ENCODE results near the gene MICB.
"Not testable (repeated sequence)": the region's sequence is repeated elsewhere in the genome, so short reads cannot be mapped to it uniquely, and the experiment has no call there.

The MICB gene

DNA sequence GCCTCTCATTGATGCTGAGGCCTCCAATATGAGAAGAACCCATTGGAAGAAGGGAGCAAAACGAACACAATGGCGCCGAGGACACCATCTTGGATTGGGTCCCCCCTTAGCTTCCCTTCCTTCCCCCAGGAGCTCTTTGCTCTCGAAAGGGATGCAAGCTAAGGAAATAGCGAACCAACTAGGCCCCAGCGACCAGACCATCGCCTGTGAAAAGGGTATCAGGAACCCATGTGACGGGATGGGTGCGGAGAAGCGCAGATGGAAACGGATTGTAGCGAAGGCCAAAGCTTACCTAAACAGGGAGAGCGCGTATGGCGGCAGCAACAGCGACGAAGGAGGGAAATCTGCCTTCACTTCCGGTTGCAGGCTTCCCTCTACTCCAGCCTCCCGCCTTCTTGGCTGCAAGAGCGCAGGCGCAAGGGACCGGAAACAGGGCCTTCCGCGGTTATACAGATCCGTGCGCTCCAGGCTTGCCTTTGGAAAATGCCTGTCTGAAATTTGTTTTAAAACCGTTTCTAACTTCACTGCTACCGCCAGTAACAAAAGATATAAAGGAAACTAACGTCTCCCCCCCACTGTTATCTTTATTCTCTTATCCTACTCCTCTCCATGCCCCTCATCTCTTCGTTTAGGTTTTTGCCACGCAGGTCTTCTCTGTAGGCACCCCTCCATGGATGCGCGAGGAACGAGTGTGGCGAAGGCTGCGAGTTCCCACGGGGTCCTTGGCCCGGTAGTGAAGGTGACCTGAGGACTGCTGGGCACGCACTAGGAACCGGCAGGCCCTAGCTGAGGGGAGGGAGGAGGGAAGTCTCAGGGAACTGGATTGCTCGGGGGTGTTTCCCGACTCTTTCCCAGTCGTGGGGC lies 43.9 kb downstream of the MICB start, which contains the start of gene DDX39B:
Gene DDX39B, minus strand, starts transcription at position 346 of the 864 bp plus-strand sequence. CDS start 1,471 bp downstream, outside the sequence.
- peak; percentile 97 for DNase-seq (ENCODE audit: low spot score)

GRCh38 chr6:31543639-31544038 lies 45.7 kb downstream of the MICB start:
- DNase-seq (ENCODE audit: low spot score): no peak

- no peak for DNase-seq (ENCODE audit: low spot score)
These were observed 46.7 kb downstream of the MICB start for GRCh38 chr6:31544676-31545075.

- no peak for DNase-seq (ENCODE audit: low spot score)
These were observed 47.3 kb downstream of the MICB start for GRCh38 chr6:31545291-31545690.

- peak; percentile 90 for DNase-seq (ENCODE audit: low spot score)
These were observed 48.5 kb downstream of the MICB start, which contains the start of gene ATP6V1G2 for GRCh38 chr6:31546339-31546957. Gene ATP6V1G2, minus strand, starts transcription at chr6:31546608. Its CDS starts 49 bp downstream, at chr6:31546559.

DNA sequence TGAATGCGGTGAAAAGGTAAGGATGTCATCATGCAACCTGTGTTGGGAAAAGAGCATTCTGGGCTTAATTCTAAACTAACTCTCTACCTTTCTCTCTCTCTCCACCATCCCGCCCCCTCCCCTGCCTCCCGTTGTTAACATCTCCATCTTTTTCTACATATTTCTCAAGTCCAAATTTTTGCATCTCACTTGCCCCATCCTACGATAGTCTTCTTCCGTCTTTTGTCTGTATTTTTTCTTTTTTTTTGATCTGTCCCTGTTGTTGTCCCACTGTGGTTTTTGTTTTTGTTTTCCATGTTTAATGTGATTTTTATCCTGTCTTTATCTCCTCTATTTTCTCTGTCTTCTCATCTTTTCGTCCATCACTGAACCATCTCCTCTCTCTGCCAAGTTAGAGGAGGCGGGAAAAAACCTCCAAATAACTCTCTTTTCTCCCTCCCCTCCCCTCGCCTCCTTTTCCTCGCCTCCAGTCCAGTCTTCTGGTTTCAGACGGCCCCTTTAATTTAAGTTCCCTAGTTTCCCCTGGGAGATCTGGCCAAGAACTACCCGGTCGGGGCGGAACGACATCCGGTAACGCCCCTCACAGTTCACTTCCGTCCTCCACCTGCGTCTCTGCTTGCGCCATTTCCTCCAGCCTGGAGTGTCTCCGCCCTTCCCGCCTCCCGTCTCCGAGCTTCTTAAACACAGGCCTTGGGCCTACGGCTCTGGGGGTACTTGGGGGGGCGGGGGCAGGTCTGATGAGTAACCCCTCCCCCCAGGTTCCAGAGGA lies 49.2 kb downstream of the MICB start, which contains the start of gene NFKBIL1:
Gene NFKBIL1, plus strand, starts transcription at position 651 of the 769 bp plus-strand sequence. Its CDS starts 87 bp downstream, at position 738.
- DNase-seq (ENCODE audit: low spot score): peak; percentile 92

- no peak for DNase-seq (ENCODE audit: low spot score)
These were observed 50.0 kb downstream of the MICB start for GRCh38 chr6:31547727-31548543.

DNA sequence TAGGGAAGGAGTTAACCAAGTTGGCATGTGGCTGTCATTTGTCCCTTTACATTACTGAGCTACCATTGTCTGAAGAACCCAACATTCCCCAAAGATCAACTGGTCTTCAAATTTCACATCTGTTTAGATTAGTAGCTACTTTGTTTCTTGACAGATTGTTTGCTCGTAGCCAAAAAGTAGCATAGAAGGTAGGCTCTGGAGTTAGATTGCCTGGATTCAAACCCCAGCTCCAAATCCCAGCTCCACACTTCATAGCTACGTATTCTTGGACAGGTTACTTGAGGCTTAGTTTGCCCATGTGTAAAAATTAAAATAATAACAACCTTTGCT lies 50.6 kb downstream of the MICB start:
- DNase-seq (ENCODE audit: low spot score): no peak

DNA sequence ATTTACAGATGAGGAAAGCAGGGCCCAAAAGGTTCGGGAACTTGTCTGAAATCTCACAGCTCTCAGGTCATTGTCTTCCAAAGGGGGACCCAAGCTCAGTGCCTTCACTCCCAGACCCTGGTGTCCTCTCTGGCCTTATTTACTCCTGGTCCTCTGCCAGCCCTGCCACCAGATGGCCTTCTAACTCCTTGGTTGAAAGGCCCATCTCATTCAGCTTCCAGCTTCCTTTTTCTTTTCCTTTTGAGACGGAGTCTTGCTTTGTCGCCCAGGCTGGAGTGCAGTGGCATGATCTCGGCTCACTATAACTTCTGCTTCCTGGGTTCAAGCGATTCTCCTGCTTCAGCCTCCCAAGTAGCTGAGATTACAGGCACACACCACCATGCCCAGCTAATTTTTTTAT lies 53.4 kb downstream of the MICB start:
- DNase-seq (ENCODE audit: low spot score): not testable (repeated sequence)

- no peak for DNase-seq (ENCODE audit: low spot score)
These were observed 58.4 kb downstream of the MICB start for GRCh38 chr6:31556307-31556706.

- DNase-seq (ENCODE audit: low spot score): no peak
These were observed 59.7 kb downstream of the MICB start for GRCh38 chr6:31557443-31558317.

DNA sequence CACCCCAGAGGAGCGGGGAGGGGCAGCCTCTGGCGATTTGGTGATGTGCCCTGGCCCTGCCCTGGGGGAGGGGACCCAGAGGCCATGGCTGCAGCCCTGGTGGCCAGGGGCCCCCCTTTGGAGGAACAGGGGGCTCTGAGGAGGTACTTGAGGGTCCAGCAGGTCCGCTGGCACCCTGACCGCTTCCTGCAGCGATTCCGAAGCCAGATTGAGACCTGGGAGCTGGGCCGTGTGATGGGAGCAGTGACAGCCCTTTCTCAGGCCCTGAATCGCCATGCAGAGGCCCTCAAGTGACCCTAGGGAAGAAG lies 60.3 kb downstream of the MICB start:
- DNase-seq (ENCODE audit: low spot score): no peak

GRCh38 chr6:31558631-31559500 lies 60.9 kb downstream of the MICB start:
- no peak for DNase-seq (ENCODE audit: low spot score)

DNA sequence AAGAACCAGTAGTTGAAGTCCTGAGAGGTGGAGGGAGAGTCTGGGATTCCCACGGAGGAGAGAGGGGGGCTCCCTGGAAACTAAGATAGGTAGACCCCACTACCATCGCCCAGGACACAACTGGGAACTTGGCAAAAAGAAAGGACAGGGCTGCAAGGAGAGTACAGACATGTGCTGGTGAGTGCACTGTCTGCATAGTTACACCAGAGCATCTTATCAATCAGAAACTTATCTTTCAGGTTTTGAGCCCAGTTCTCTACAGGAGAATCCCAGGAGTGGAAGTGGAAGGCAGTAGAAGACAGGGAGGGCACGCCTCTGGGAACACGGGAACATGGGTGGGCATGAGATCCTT lies 61.6 kb downstream of the MICB start:
- no peak for DNase-seq (ENCODE audit: low spot score)

DNA sequence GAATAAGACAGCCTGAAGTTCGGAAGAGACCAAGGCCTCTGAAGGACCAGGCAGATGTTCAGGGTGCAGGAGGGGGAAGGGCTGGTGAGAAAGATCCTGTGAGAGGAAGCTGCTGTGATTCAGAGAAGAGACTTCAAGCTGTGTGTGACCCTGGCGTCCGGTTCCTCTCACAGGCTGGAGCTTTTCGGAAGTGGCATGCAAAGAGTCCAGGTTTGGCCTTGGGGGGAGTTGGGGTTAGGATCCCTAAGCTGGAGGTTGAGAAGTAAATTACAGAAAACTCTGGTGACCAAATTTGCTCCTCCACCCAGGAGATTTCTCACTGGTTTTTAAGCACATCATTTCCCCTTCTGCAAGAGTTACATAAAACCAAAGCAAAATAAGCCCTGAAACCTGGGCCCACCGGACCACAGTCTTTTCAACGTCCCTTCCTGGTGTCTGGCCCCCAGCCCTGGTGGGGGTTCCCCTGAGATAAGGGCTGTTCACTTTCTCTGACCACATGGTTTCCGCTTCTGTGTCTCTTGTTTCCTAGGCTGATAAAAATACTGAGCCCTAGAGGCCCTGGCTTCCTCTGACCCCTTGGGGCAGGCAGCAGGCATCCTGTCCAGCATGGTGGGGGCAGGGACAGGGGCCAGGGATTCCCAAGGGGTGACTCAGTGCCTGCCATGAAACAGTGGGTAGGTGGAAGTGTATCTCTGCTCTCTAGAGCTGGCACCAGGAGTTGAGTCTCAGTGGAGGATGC lies 62.2 kb downstream of the MICB start:
- no peak for DNase-seq (ENCODE audit: low spot score)

GRCh38 chr6:31560697-31561058 lies 62.7 kb downstream of the MICB start:
- DNase-seq (ENCODE audit: low spot score): no peak
